Progenitor cell of endocrine pancreas (in vitro differentiated cells): ENCODE results near the gene OTOP1. TPM values are rescaled to one million over a fixed set of nuclear protein-coding genes. Genes with fewer than 3 reads are reported as not detected.
"Not testable (repeated sequence)": the region's sequence is repeated elsewhere in the genome, so short reads cannot be mapped to it uniquely, and the experiment has no call there.

Source experiments
- DNase-seq: peaks from one replicate; pipeline ENCODE4 v3.0.0; 2021; ENCODE audit warnings: low spot score; ENCODE audit not compliant: unreplicated experiment
- H3K27ac Mint-ChIP-seq: 2 replicates; pipeline ENCODE4 v1.8.0; 2021; ENCODE audit warnings: mild to moderate bottlenecking, moderate library complexity, mixed read lengths
- H3K27me3 Mint-ChIP-seq: 2 replicates; pipeline ENCODE4 v1.8.0; 2021; ENCODE audit warnings: mixed read lengths
- H3K36me3 Mint-ChIP-seq: 2 replicates; pipeline ENCODE4 v1.8.0; 2022; ENCODE audit warnings: mixed read lengths; ENCODE audit not compliant: insufficient read depth
- H3K4me1 Mint-ChIP-seq: 2 replicates; pipeline ENCODE4 v1.8.0; 2021; ENCODE audit warnings: low read depth, mixed read lengths
- H3K4me3 Mint-ChIP-seq: 2 replicates; pipeline ENCODE4 v1.8.0; 2021; ENCODE audit warnings: low read depth, mild to moderate bottlenecking, moderate library complexity, mixed read lengths
- H3K9me3 Mint-ChIP-seq: 2 replicates; pipeline ENCODE4 v1.8.0; 2021; ENCODE audit warnings: low read depth, mixed read lengths
- CTCF ChIP-seq: fragments of 200-600 bp; sonication (generic); IDR thresholded peaks from one replicate; pipeline ENCODE4 v1.5.0; 2021; ENCODE audit warnings: antibody characterized with exemption, mild to moderate bottlenecking; ENCODE audit not compliant: unreplicated experiment
- total RNA-seq: library from RNA; stranded (reverse); gene quantifications from 2 replicates; pipeline ENCODE4 v1.2.1, GENCODE V29; 2021

OTOP1 gene
- total RNA-seq, 1 donor from 2014 or later = not detected

DNA sequence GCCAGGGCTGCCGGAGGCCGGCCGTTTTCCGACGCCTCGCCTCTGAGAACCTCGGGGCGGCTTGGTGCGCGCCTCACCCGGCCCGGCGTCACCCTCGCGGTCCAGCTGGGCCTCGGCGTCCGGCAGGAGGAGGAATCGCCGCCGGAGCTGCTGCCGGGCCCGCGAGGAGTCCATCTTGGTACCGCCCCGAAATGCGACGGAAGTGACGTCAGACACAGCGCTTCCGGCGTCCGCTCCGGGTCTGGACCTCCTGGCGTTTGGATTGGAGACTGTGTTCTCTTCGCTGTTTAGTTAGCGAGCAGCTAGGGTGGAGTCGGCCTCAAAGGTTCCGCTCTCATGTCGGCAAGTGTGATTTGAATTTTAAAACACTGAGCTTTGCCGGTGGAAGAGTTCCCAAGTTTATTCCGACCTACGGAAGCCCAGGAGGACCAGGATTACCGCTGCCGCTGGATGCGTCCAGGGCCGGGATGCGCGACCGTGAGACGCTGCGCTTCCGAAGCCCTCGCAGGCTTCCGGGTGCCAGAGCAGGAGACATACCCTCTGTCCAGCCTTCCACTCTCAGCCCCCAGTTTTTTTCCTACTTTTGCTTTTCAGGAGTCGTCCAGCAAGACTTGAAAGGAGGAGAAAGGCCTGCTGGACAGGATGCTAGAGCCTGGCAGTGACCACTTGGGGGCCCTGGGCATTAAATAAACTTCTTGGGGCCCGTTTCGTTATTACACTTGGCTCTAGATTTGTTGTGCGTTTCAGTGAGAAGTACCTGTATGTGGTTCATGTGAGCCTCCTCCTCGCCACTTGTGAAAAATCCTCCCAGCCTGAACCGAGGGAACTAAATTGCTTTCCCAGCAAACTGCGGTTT is 21.5 kb upstream of the OTOP1 start, which contains the start of gene TMEM128:
Gene TMEM128 (minus strand): TSS at position 195 of the 856 bp plus-strand sequence. CDS start 21 bp downstream, at position 174.
- H3K27ac Mint-ChIP-seq = peak within 1 kb of the TSS; percentile 99
- H3K9me3 Mint-ChIP-seq = no peaks in the 10 kb centered on the region
- peak within 1 kb of the TSS; percentile 95 for H3K4me3 Mint-ChIP-seq

GRCh38 chr4:4247696-4248028 is 20.9 kb upstream of the OTOP1 start:
- Mint-ChIP-seq H3K36me3 (peaks cover 9% of the 10 kb centered on the region), H3K27ac (peak overlapping the region; percentile 99), H3K27me3 (peaks cover 3% of the 10 kb centered on the region), H3K9me3 (no peaks in the 10 kb centered on the region), H3K4me3 (peak overlapping the region; percentile 95), H3K4me1 (peaks cover 14% of the 10 kb centered on the region)
- no peak for TF ChIP-seq CTCF
- no peak for DNase-seq

More for the DNA sequence above, 21.5 kb upstream of the OTOP1 start, which contains the start of gene TMEM128:
- peak; percentile 79 for DNase-seq
- peak; percentile 6 for TF ChIP-seq CTCF
- Mint-ChIP-seq H3K36me3 (peaks cover 8% of the 10 kb centered on the region), H3K27me3 (peaks cover 3% of the 10 kb centered on the region), H3K4me1 (peaks cover 17% of the 10 kb centered on the region)

- Mint-ChIP-seq H3K27ac (no peak overlapping the region), H3K27me3 (no peaks in the 10 kb centered on the region), H3K4me1 (peaks cover 14% of the 10 kb centered on the region), H3K9me3 (no peaks in the 10 kb centered on the region), H3K4me3 (no peak overlapping the region), H3K36me3 (peaks cover 15% of the 10 kb centered on the region)
- TF ChIP-seq CTCF = no peak
- DNase-seq = no peak
Measured at GRCh38 chr4:4245172-4245571, 18.4 kb upstream of the OTOP1 start.

DNA sequence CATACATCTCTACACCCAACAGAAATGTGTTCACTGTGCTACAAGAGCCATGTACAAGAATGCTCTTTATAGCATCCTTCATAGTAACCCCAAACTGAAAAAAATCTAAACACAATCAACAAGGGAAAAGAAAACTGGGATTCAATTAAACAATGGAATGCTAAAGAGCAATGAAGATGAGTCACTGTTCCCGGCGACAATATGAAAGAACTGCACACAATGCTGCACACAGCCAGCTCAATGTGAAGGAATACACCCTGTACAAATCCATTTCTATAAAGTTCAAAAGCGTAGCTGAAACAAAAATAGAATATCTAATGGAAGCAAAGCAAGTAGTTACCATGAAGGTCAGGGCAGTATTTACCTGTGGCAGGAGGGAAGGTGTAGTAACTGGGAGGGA is 12.8 kb upstream of the OTOP1 start:
- Mint-ChIP-seq H3K36me3 (peaks cover 24% of the 10 kb centered on the region), H3K27ac (peak overlapping the region; percentile 41)
- H3K4me1 Mint-ChIP-seq, H3K4me3 Mint-ChIP-seq, H3K27me3 Mint-ChIP-seq, DNase-seq, H3K9me3 Mint-ChIP-seq: not testable (repeated sequence)

GRCh38 chr4:4233610-4234009 is 6.9 kb upstream of the OTOP1 start:
- H3K36me3 Mint-ChIP-seq = peaks cover 18% of the 10 kb centered on the region
- no peak overlapping the region for H3K4me3 Mint-ChIP-seq
- peaks cover 26% of the 10 kb centered on the region for H3K27me3 Mint-ChIP-seq
- no peaks in the 10 kb centered on the region for H3K4me1 Mint-ChIP-seq
- no peak for TF ChIP-seq CTCF
- H3K9me3 Mint-ChIP-seq = peaks cover 14% of the 10 kb centered on the region
- DNase-seq = no peak
- no peak overlapping the region for H3K27ac Mint-ChIP-seq

DNA sequence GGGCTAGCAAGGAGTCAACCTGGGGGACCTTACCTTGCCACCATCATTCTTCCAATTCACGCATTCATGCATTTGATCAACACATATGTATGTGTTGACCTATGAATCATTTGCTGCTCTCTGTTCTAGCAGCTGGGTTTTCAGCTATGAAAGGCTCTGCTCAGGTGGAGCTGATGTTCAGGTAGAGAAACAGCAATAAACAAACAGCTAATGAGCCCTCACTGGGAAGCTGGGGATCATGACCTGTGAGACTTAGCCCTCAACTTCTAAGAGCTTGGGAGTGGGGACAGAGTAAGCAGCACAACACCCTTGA is 1.6 kb upstream of the OTOP1 start:
- no peak for DNase-seq
- H3K4me3 Mint-ChIP-seq = no peak overlapping the region
- H3K9me3 Mint-ChIP-seq = peaks cover 7% of the 10 kb centered on the region
- H3K36me3 Mint-ChIP-seq = peaks cover 10% of the 10 kb centered on the region
- TF ChIP-seq CTCF = no peak
- peaks cover 68% of the 10 kb centered on the region for H3K27me3 Mint-ChIP-seq
- H3K4me1 Mint-ChIP-seq = no peaks in the 10 kb centered on the region
- H3K27ac Mint-ChIP-seq = no peak overlapping the region
